H9 (cell line): Measurements from ENCODE around the gene ZNF283. TPM values are rescaled to one million over a fixed set of nuclear protein-coding genes. Genes with fewer than 3 reads are reported as not detected.

Source experiments
- DNase-seq: peaks from one replicate; pipeline ENCODE4 v3.0.0-alpha.2; 2017
- H2AFZ ChIP-seq: one replicate; pipeline ENCODE4 v1.6.1; 2013; ENCODE audit warnings: mild to moderate bottlenecking, low read length, control low read depth, moderate library complexity
- H2AK5ac ChIP-seq: 2 replicates; pipeline ENCODE4 v1.6.1; 2013; ENCODE audit warnings: low read length, control low read depth, mixed read lengths; ENCODE audit not compliant: insufficient read length
- H2BK120ac ChIP-seq: one replicate; pipeline ENCODE4 v1.6.1; 2013; ENCODE audit warnings: low read depth, mild to moderate bottlenecking, low read length, control low read depth, inconsistent platforms; ENCODE audit not compliant: poor library complexity, severe bottlenecking
- H2BK12ac ChIP-seq: 2 replicates; pipeline ENCODE4 v1.6.1; 2013; ENCODE audit warnings: low read length, control low read depth, mixed read lengths, low read depth; ENCODE audit not compliant: insufficient read length
- H2BK15ac ChIP-seq: 2 replicates; pipeline ENCODE4 v1.6.1; 2013; ENCODE audit warnings: low read depth, low read length, control low read depth
- H2BK20ac ChIP-seq: one replicate; pipeline ENCODE4 v1.6.1; 2013; ENCODE audit warnings: low read depth, mild to moderate bottlenecking, low read length, control low read depth, inconsistent platforms; ENCODE audit not compliant: poor library complexity, severe bottlenecking
- H2BK5ac ChIP-seq: 2 replicates; pipeline ENCODE4 v1.6.1; 2013; ENCODE audit warnings: low read length, control low read depth, mixed read lengths; ENCODE audit not compliant: insufficient read length
- H3K14ac ChIP-seq: 2 replicates; pipeline ENCODE4 v1.6.1; 2013; ENCODE audit warnings: low read length, control low read depth; ENCODE audit not compliant: insufficient read depth
- H3K18ac ChIP-seq: 2 replicates; pipeline ENCODE4 v1.6.1; 2013; ENCODE audit warnings: low read depth, mild to moderate bottlenecking, mixed read lengths, low read length, control low read depth; ENCODE audit not compliant: insufficient read length
- H3K23ac ChIP-seq: 2 replicates; pipeline ENCODE4 v1.6.1; 2013; ENCODE audit warnings: low read length, control low read depth, mixed read lengths, low read depth; ENCODE audit not compliant: insufficient read length
- H3K23me2 ChIP-seq: 2 replicates; pipeline ENCODE4 v1.6.1; 2013; ENCODE audit warnings: low read depth, mild to moderate bottlenecking, mixed read lengths, low read length, control low read depth; ENCODE audit not compliant: insufficient read length, poor library complexity, severe bottlenecking
- H3K27ac ChIP-seq: 2 replicates; pipeline ENCODE4 v1.5.1; 2013; ENCODE audit warnings: low read length, control low read depth, mixed read lengths, low read depth; ENCODE audit not compliant: insufficient read length
- H3K27me3 ChIP-seq: 2 replicates; pipeline ENCODE4 v1.6.1; 2013; ENCODE audit warnings: low read length, control low read depth, inconsistent platforms; ENCODE audit not compliant: insufficient read depth
- H3K4ac ChIP-seq: 2 replicates; pipeline ENCODE4 v1.6.1; 2013; ENCODE audit warnings: low read depth, mild to moderate bottlenecking, control low read depth, inconsistent platforms, low read length, moderate library complexity
- H3K4me1 ChIP-seq: 2 replicates; pipeline ENCODE4 v1.6.1; 2013; ENCODE audit warnings: low read length, control low read depth, inconsistent platforms; ENCODE audit not compliant: insufficient read depth
- H3K4me2 ChIP-seq: 2 replicates; pipeline ENCODE4 v1.6.1; 2013; ENCODE audit warnings: low read length, control low read depth, mixed read lengths; ENCODE audit not compliant: insufficient read length, insufficient read depth
- H3K56ac ChIP-seq: 2 replicates; pipeline ENCODE4 v1.6.1; 2013; ENCODE audit warnings: low read depth, mild to moderate bottlenecking, mixed read lengths, low read length, control low read depth; ENCODE audit not compliant: insufficient read length
- H3K79me1 ChIP-seq: 2 replicates; pipeline ENCODE4 v1.6.1; 2013; ENCODE audit warnings: low read depth, mild to moderate bottlenecking, moderate library complexity, low read length, control low read depth, inconsistent platforms; ENCODE audit not compliant: insufficient read depth, poor library complexity, severe bottlenecking
- H3K79me2 ChIP-seq: 2 replicates; pipeline ENCODE4 v1.6.1; 2013; ENCODE audit warnings: low read length, control low read depth, inconsistent platforms; ENCODE audit not compliant: insufficient read depth
- H3K9ac ChIP-seq: 2 replicates; pipeline ENCODE4 v1.6.1; 2013; ENCODE audit warnings: low read length, control low read depth, mixed read lengths; ENCODE audit not compliant: insufficient read length; ENCODE audit errors: extremely low read depth
- H3K9me3 ChIP-seq: one replicate; pipeline ENCODE4 v1.6.1; 2013; ENCODE audit warnings: low read depth, low read length, inconsistent platforms; ENCODE audit not compliant: control insufficient read depth
- H3T11ph ChIP-seq: one replicate; pipeline ENCODE4 v1.6.1; 2013; ENCODE audit warnings: mild to moderate bottlenecking, low read length, control low read depth, inconsistent platforms
- H4K20me1 ChIP-seq: one replicate; pipeline ENCODE4 v1.6.1; 2013; ENCODE audit not compliant: control insufficient read depth, insufficient read length, insufficient read depth
- H4K5ac ChIP-seq: 2 replicates; pipeline ENCODE4 v1.6.1; 2013; ENCODE audit warnings: low read depth, mild to moderate bottlenecking, mixed read lengths, low read length, control low read depth; ENCODE audit not compliant: insufficient read length
- H4K8ac ChIP-seq: replicated peaks from 2 replicates; pipeline ENCODE4 v1.6.1; 2013; ENCODE audit warnings: low read length, control low read depth, mixed read lengths, low read depth; ENCODE audit not compliant: insufficient read length
- H4K91ac ChIP-seq: 2 replicates; pipeline ENCODE4 v1.6.1; 2013; ENCODE audit warnings: low read depth, mild to moderate bottlenecking, moderate library complexity, mixed read lengths, low read length, control low read depth; ENCODE audit not compliant: insufficient read length
- H3K27ac Mint-ChIP-seq, 3 experiments: 2 replicates in 2 of 3; 3 replicates in 1 of 3; pipeline ENCODE4 v1.8.0; 2020 to 2021; ENCODE audit warnings: mixed read lengths in 3 of 3, mild to moderate bottlenecking in 1 of 3, moderate library complexity in 1 of 3
- H3K27me3 Mint-ChIP-seq: 2 replicates; pipeline ENCODE4 v1.8.0; 2021; ENCODE audit warnings: low read depth, mild to moderate bottlenecking, moderate library complexity, mixed read lengths
- H3K36me3 Mint-ChIP-seq, 3 experiments: 2 replicates in 2 of 3; 3 replicates in 1 of 3; pipeline ENCODE4 v1.8.0; 2020 to 2021; ENCODE audit warnings: low read depth in 3 of 3, mixed read lengths in 3 of 3; ENCODE audit not compliant: insufficient read depth in 1 of 3
- H3K4me1 Mint-ChIP-seq, 2 experiments: 2 replicates each; pipeline ENCODE4 v1.8.0; 2020; ENCODE audit warnings: mixed read lengths in 2 of 2
- H3K4me3 Mint-ChIP-seq, 2 experiments: 2 replicates in 1 of 2; 3 replicates in 1 of 2; pipeline ENCODE4 v1.8.0; 2020 to 2021; ENCODE audit warnings: mild to moderate bottlenecking in 2 of 2, mixed read lengths in 2 of 2, moderate library complexity in 1 of 2
- H3K9me3 Mint-ChIP-seq, 2 experiments: 2 replicates in 1 of 2; 3 replicates in 1 of 2; pipeline ENCODE4 v1.8.0; 2020; ENCODE audit warnings: mild to moderate bottlenecking in 2 of 2, mixed read lengths in 2 of 2, moderate library complexity in 1 of 2
- CTCF ChIP-seq: fragments of 200-600 bp; sonication (generic); conservative IDR thresholded peaks from 3 replicates; pipeline ENCODE4 v1.8.0; 2021; ENCODE audit warnings: antibody characterized with exemption, mild to moderate bottlenecking
- WGBS: extraction: QIAGEN DNeasy Blood & Tissue Kit; methylation state at CpG from one replicate; pipeline ENCODE4 v1.1.7; 2013; ENCODE audit warnings: missing lambda C conversion rate, low lambda C conversion rate, mixed read lengths; ENCODE audit not compliant: insufficient read length; ENCODE audit errors: extremely low coverage; 5-methylcytosine and 5-hydroxymethylcytosine counted together
- total RNA-seq: library from RNA; stranded (reverse); gene quantifications from 2 replicates; pipeline ENCODE4 v1.2.1, GENCODE V29; 2021

Gene ZNF283
- total RNA-seq, 1 experiment from 2014 or later = 10.4 TPM

GRCh38 chr19:43778651-43779050 lies 48.5 kb upstream of the ZNF283 start:
- no peak overlapping the region for H3K4me3 Mint-ChIP-seq
- no peak overlapping the region for H3K56ac ChIP-seq
- peaks cover under 1% of the 10 kb centered on the region; the same call in 1 of the 2 replicates for H3K27me3 ChIP-seq
- no peaks in the 10 kb centered on the region for H3K79me1 ChIP-seq
- H3K9ac ChIP-seq = no peak overlapping the region
- no peak overlapping the region for H3K27ac ChIP-seq
- H2BK15ac ChIP-seq = no peak overlapping the region
- H2BK5ac ChIP-seq = no peak overlapping the region
- no peak for TF ChIP-seq CTCF
- WGBS = no CpG with 5 or more reads among the region's 1 CpG
- H3K14ac ChIP-seq = no peak overlapping the region
- H3K9me3 Mint-ChIP-seq = no peaks in the 10 kb centered on the region; a peak in 2 of 5 replicates
- no peak overlapping the region for H2AFZ ChIP-seq
- H2BK12ac ChIP-seq = no peak overlapping the region
- no peak overlapping the region for H2BK20ac ChIP-seq
- H3K4me1 Mint-ChIP-seq = peaks cover 35 to 45% of the 10 kb centered on the region in 2 experiments
- peaks cover 6% of the 10 kb centered on the region for H3K23me2 ChIP-seq
- no peak overlapping the region for H2BK120ac ChIP-seq
- no peak overlapping the region for H4K91ac ChIP-seq
- DNase-seq = no peak
- H2AK5ac ChIP-seq = no peak overlapping the region
- H3K27ac Mint-ChIP-seq = no peak overlapping the region
- no peak overlapping the region for H3K4ac ChIP-seq
- H3T11ph ChIP-seq = no peak overlapping the region
- no peak overlapping the region for H3K4me2 ChIP-seq
- no peak overlapping the region for H4K8ac ChIP-seq
- peaks cover 4% of the 10 kb centered on the region; the same call in 1 of the 2 replicates for H3K4me1 ChIP-seq
- no peaks in the 10 kb centered on the region for H4K20me1 ChIP-seq
- H3K18ac ChIP-seq = no peak overlapping the region
- no peaks in the 10 kb centered on the region for H3K9me3 ChIP-seq
- no peak overlapping the region for H4K5ac ChIP-seq
- H3K27me3 Mint-ChIP-seq = peaks cover 54% of the 10 kb centered on the region
- no peaks in the 10 kb centered on the region for H3K79me2 ChIP-seq
- no peak overlapping the region for H3K23ac ChIP-seq
- H3K36me3 Mint-ChIP-seq = no peaks in the 10 kb centered on the region; a peak in 1 of 7 replicates
